ENCODE data around the gene ZNF793.

Gene ZNF793

DNA sequence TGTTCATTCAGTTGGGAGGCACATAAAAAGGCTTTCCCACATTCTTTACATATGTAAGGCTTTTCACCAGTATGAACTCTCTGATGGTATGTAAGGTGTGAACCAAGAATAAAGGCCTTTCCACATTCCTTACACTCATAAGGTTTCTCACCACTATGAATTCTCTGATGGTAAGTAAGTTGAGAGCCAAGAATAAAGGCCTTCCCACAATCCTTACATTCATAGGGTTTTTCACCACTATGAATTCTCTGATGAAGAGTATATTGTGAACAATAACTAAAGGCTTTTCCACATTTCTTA, 58.6 kb downstream of the ZNF793 start:
- no peak for DNase-seq (ENCODE audit: low read depth, low spot score)

DNA sequence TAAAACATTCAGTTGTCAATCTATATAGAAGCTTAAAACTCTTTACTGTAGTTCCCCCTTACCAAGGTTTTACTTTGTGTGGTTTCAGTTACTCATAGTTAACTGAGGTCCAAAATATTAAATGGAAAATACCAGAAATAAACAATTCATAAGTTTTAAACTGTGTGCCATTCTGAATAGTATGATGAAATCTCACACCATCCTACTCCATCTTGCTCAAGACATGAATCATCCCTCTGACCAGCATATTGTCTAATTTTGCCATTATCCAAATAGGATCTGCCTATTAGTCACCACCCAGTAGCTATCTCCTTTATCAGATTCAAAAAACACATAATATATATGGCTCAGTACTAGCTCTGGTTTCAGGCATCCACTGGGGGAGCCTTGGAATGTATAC, 65.5 kb downstream of the ZNF793 start:
- no peak for DNase-seq (ENCODE audit: low read depth, low spot score)

DNA sequence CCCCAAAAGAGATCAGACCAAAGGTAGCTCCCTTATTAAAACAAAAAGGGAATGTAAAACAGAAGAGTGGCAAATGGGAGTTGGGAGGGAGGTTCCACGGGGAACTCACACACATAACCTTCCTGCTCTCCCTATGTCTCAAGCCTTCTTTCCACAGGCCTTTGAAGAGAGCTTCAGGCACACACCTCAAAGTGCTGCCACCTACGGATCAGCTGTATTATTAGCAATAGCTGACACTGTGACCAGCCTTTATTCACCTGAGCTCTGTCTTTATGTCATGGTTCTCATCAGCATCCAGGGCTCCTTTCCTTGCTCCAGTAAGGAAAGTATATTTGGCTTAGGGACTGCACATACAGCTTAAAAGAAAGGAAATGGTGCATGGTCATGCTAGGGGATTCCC, 76.6 kb downstream of the ZNF793 start:
- DNase-seq (ENCODE audit: low read depth, low spot score) = no peak
